ENCODE results near the gene MUC16.
"Not testable (repeated sequence)": the region's sequence is repeated elsewhere in the genome, so short reads cannot be mapped to it uniquely, and the experiment has no call there.

The MUC16 gene

GRCh38 chr19:9009935-9010651, at the start of gene MUC16:
Gene MUC16, minus strand, starts transcription at chr19:9010409.
- no peak for DNase-seq

- DNase-seq = no peak
Measured at GRCh38 chr19:9058905-9059667, 48.9 kb upstream of the MUC16 start.

- DNase-seq = no peak
Measured at GRCh38 chr19:9057505-9058258, 47.5 kb upstream of the MUC16 start.

- DNase-seq = not testable (repeated sequence)
Measured at GRCh38 chr19:9056131-9056530, 45.9 kb upstream of the MUC16 start.

- no peak for DNase-seq
Measured at GRCh38 chr19:9054765-9055164, 44.6 kb upstream of the MUC16 start.

- DNase-seq = no peak
Measured at GRCh38 chr19:9054207-9054606, 44.0 kb upstream of the MUC16 start.

GRCh38 chr19:9053674-9054073, 43.5 kb upstream of the MUC16 start:
- not testable (repeated sequence) for DNase-seq

GRCh38 chr19:9052894-9053293, 42.7 kb upstream of the MUC16 start:
- no peak for DNase-seq

- DNase-seq = no peak
Measured at GRCh38 chr19:9046694-9047093, 36.5 kb upstream of the MUC16 start.

GRCh38 chr19:9044449-9044848, 34.2 kb upstream of the MUC16 start:
- no peak for DNase-seq

GRCh38 chr19:9043524-9043923, 33.3 kb upstream of the MUC16 start:
- no peak for DNase-seq

GRCh38 chr19:9041023-9041422, 30.8 kb upstream of the MUC16 start:
- no peak for DNase-seq

- no peak for DNase-seq
Measured at GRCh38 chr19:9040131-9040530, 29.9 kb upstream of the MUC16 start.

- DNase-seq = no peak
Measured at GRCh38 chr19:9039728-9040127, 29.5 kb upstream of the MUC16 start.

- no peak for DNase-seq
Measured at GRCh38 chr19:9037400-9038062, 27.3 kb upstream of the MUC16 start.

GRCh38 chr19:9032136-9032631, 22.0 kb upstream of the MUC16 start:
- DNase-seq = no peak

- no peak for DNase-seq
Measured at GRCh38 chr19:9018163-9018875, 8.1 kb upstream of the MUC16 start.

GRCh38 chr19:9014803-9015202, 4.6 kb upstream of the MUC16 start:
- no peak for DNase-seq

GRCh38 chr19:9013988-9014387, 3.8 kb upstream of the MUC16 start:
- DNase-seq = no peak

GRCh38 chr19:9011875-9012274, 1.7 kb upstream of the MUC16 start:
- DNase-seq = no peak

GRCh38 chr19:9010693-9011092, 484 bp upstream of the MUC16 start:
- DNase-seq = no peak

- DNase-seq = no peak
Measured at GRCh38 chr19:9009431-9009830, 778 bp downstream of the MUC16 start.
